Smooth muscle cell (in vitro differentiated cells): ENCODE data around the gene FDX2. TPM values are rescaled to one million over a fixed set of nuclear protein-coding genes. Genes with fewer than 3 reads are reported as not detected.
"Not testable (repeated sequence)": the region's sequence is repeated elsewhere in the genome, so short reads cannot be mapped to it uniquely, and the experiment has no call there.

ENCODE experiments used
- DNase-seq: peaks from one replicate; lab custom pipeline; 2025; ENCODE audit not compliant: unreplicated experiment; lab: John Stamatoyannopoulos, UW
- H2AFZ ChIP-seq: fragments of 200-600 bp; sonication (generic); 2 replicates; pipeline ENCODE4 v1.6.0; 2016; ENCODE audit warnings: antibody characterized with exemption, low read depth, mild to moderate bottlenecking
- H3F3A ChIP-seq: fragments of 200-600 bp; sonication (generic); 2 replicates; pipeline ENCODE4 v1.6.0; 2017; ENCODE audit warnings: antibody characterized with exemption, low read depth
- H3K27ac ChIP-seq: fragments of 200-600 bp; sonication (generic); 2 replicates; pipeline ENCODE4 v1.5.1; 2016; ENCODE audit warnings: low read depth, mild to moderate bottlenecking
- H3K27me3 ChIP-seq: fragments of 200-600 bp; sonication (generic); 2 replicates; pipeline ENCODE4 v1.6.1; 2016; ENCODE audit warnings: low read depth, mild to moderate bottlenecking
- H3K36me3 ChIP-seq: fragments of 200-600 bp; sonication (generic); 2 replicates; pipeline ENCODE4 v1.5.1; 2016; ENCODE audit warnings: low read depth
- H3K4me1 ChIP-seq: fragments of 200-600 bp; sonication (generic); 2 replicates; pipeline ENCODE4 v1.5.1; 2016; ENCODE audit warnings: low read depth
- H3K4me2 ChIP-seq: fragments of 200-600 bp; sonication (generic); 2 replicates; pipeline ENCODE4 v1.6.0; 2016; ENCODE audit warnings: mild to moderate bottlenecking
- H3K4me3 ChIP-seq: fragments of 200-600 bp; sonication (generic); 2 replicates; pipeline ENCODE4 v1.5.1; 2016; ENCODE audit warnings: mild to moderate bottlenecking
- H3K79me2 ChIP-seq: fragments of 200-600 bp; sonication (generic); 2 replicates; pipeline ENCODE4 v1.6.0; 2016; ENCODE audit warnings: low read depth, mild to moderate bottlenecking
- H3K9ac ChIP-seq: fragments of 200-600 bp; sonication (generic); 2 replicates; pipeline ENCODE4 v1.6.0; 2016; ENCODE audit warnings: low read depth
- H3K9me3 ChIP-seq: fragments of 200-600 bp; sonication (generic); replicated peaks from 2 replicates; pipeline ENCODE4 v1.5.1; 2016; ENCODE audit warnings: low read depth
- H4K20me1 ChIP-seq: fragments of 200-600 bp; sonication (generic); 2 replicates; pipeline ENCODE4 v1.6.0; 2016; ENCODE audit warnings: low read depth
- CTCF ChIP-seq: fragments of 200-600 bp; sonication (generic); IDR thresholded peaks from 2 replicates; pipeline ENCODE4 v1.5.1; 2017; ENCODE audit warnings: borderline replicate concordance, mild to moderate bottlenecking, antibody characterized with exemption; ENCODE audit not compliant: insufficient read depth, poor library complexity, severe bottlenecking
- WGBS: methylation state at CpG from one replicate; pipeline ENCODE4 v1.1.7; 2016; ENCODE audit warnings: low lambda C conversion rate; 5-methylcytosine and 5-hydroxymethylcytosine counted together
- polyA plus RNA-seq: library from polyadenylated mRNA; unstranded; fragments of >200 nt; fragmentation: Nextera tagmentation; extraction: Ambion mirVana; gene quantifications from 2 replicates; pipeline ENCODE4 v1.2.1, GENCODE V29; 2016
- total RNA-seq: library from RNA; depleted of rRNA; stranded (reverse); fragments of >200 nt; gene quantifications from 2 replicates; pipeline ENCODE4 v1.2.3, GENCODE V29; 2014

FDX2 gene
- total and polyA plus RNA-seq, 2 experiments from 2014 or later, result 15.3 to 39.1 TPM

GRCh38 chr19:10283301-10284064, 32.3 kb downstream of the FDX2 start:
- Histone ChIP-seq H3K79me2 (no peaks in the 10 kb centered on the region), H3F3A (no peaks in the 10 kb centered on the region), H3K27ac (no peak overlapping the region), H3K4me3 (no peak overlapping the region), H2AFZ (no peak overlapping the region), H3K4me1 (peaks cover 10% of the 10 kb centered on the region), H3K27me3 (peaks cover 20% of the 10 kb centered on the region), H3K9me3 (no peaks in the 10 kb centered on the region), H3K36me3 (no peaks in the 10 kb centered on the region), H3K9ac (no peak overlapping the region), H3K4me2 (no peak overlapping the region), H4K20me1 (no peaks in the 10 kb centered on the region)
- TF ChIP-seq CTCF, result no peak
- 78% methylated on average over 22 of the region's 23 CpGs for WGBS
- DNase-seq, result no peak

GRCh38 chr19:10282043-10282442, 33.8 kb downstream of the FDX2 start:
- not testable (repeated sequence) for H3K4me3 ChIP-seq, H3K36me3 ChIP-seq, H3K27me3 ChIP-seq, H3F3A ChIP-seq, H4K20me1 ChIP-seq, H3K4me2 ChIP-seq, H2AFZ ChIP-seq, H3K9me3 ChIP-seq, H3K27ac ChIP-seq, DNase-seq, H3K9ac ChIP-seq, H3K4me1 ChIP-seq, H3K79me2 ChIP-seq
- WGBS, result 91% methylated on average over 5 of the region's 5 CpGs

GRCh38 chr19:10279737-10280442, 35.9 kb downstream of the FDX2 start:
- Histone ChIP-seq H2AFZ (no peak overlapping the region), H3K36me3 (no peaks in the 10 kb centered on the region), H3K4me1 (no peaks in the 10 kb centered on the region), H3F3A (no peaks in the 10 kb centered on the region), H3K4me3 (no peak overlapping the region), H3K9ac (no peak overlapping the region), H3K27me3 (no peaks in the 10 kb centered on the region), H3K79me2 (no peaks in the 10 kb centered on the region), H3K4me2 (no peak overlapping the region), H3K9me3 (no peaks in the 10 kb centered on the region), H3K27ac (no peak overlapping the region), H4K20me1 (no peaks in the 10 kb centered on the region)
- TF ChIP-seq CTCF, result no peak
- WGBS, result 96% methylated on average over 5 of the region's 5 CpGs
- DNase-seq, result no peak

GRCh38 chr19:10278935-10279334, 36.9 kb downstream of the FDX2 start:
- Histone ChIP-seq H4K20me1 (no peaks in the 10 kb centered on the region), H3K27me3 (no peaks in the 10 kb centered on the region), H3K9ac (no peak overlapping the region), H3K27ac (no peak overlapping the region), H3K36me3 (no peaks in the 10 kb centered on the region), H2AFZ (no peak overlapping the region), H3F3A (no peaks in the 10 kb centered on the region), H3K4me1 (no peaks in the 10 kb centered on the region), H3K9me3 (no peaks in the 10 kb centered on the region), H3K79me2 (no peaks in the 10 kb centered on the region), H3K4me2 (no peak overlapping the region), H3K4me3 (no peak overlapping the region)
- no peak for TF ChIP-seq CTCF
- WGBS, result 100% methylated on average over 1 of the region's 1 CpG
- DNase-seq, result no peak
